Measurements from ENCODE around the gene DUSP10.

The DUSP10 gene

GRCh38 chr1:221683681-221684080, 58.2 kb downstream of the DUSP10 start:
- no peak overlapping the region for H3K27ac ChIP-seq (ENCODE audit: low read length)
- H3K27me3 ChIP-seq (ENCODE audit: control insufficient read depth, insufficient read depth, low read length) = no peaks in the 10 kb centered on the region
- no peak overlapping the region for H3K9ac ChIP-seq (ENCODE audit: low read length)
- no peaks in the 10 kb centered on the region for H3K36me3 ChIP-seq (ENCODE audit: control insufficient read depth, low read depth, low read length)
- no peak overlapping the region for H3K4me3 ChIP-seq (ENCODE audit: low read length)
- no peaks in the 10 kb centered on the region for H3K9me3 ChIP-seq (ENCODE audit: control insufficient read depth, low read depth, low read length)
- peaks cover 5% of the 10 kb centered on the region for H3K4me1 ChIP-seq (ENCODE audit: control insufficient read depth, low read depth, low read length)

DNA sequence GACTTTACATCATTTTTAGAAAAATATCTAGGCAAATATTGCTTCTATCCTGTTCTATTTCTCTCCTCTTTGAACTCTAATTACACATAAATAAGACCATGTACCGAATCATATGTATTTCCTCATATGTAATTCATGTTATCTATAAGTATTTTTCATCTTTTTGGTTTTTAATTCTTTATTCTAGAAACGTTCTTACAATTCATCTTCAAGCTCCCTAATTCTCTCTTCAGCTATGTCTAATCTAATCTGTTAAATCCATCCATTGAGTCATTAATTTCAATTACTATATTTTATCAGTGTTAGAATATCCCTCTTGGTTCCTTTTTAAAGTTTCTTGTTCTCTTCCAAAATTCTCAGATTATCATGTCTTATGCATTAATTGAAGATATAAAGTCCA, 61.8 kb downstream of the DUSP10 start:
- H3K9me3 ChIP-seq (ENCODE audit: control insufficient read depth, low read depth, low read length) = no peaks in the 10 kb centered on the region
- H3K4me3 ChIP-seq (ENCODE audit: low read length) = no peak overlapping the region
- H3K9ac ChIP-seq (ENCODE audit: low read length) = no peak overlapping the region
- no peaks in the 10 kb centered on the region for H3K36me3 ChIP-seq (ENCODE audit: control insufficient read depth, low read depth, low read length)
- no peaks in the 10 kb centered on the region for H3K27me3 ChIP-seq (ENCODE audit: control insufficient read depth, insufficient read depth, low read length)
- H3K27ac ChIP-seq (ENCODE audit: low read length) = no peak overlapping the region
- H3K4me1 ChIP-seq (ENCODE audit: control insufficient read depth, low read depth, low read length) = peaks cover 5% of the 10 kb centered on the region

GRCh38 chr1:221678014-221678413, 63.9 kb downstream of the DUSP10 start:
- H3K27ac ChIP-seq (ENCODE audit: low read length) = no peak overlapping the region
- H3K4me3 ChIP-seq (ENCODE audit: low read length) = no peak overlapping the region
- no peaks in the 10 kb centered on the region for H3K27me3 ChIP-seq (ENCODE audit: control insufficient read depth, insufficient read depth, low read length)
- H3K36me3 ChIP-seq (ENCODE audit: control insufficient read depth, low read depth, low read length) = no peaks in the 10 kb centered on the region
- no peaks in the 10 kb centered on the region for H3K9me3 ChIP-seq (ENCODE audit: control insufficient read depth, low read depth, low read length)
- H3K9ac ChIP-seq (ENCODE audit: low read length) = no peak overlapping the region
- H3K4me1 ChIP-seq (ENCODE audit: control insufficient read depth, low read depth, low read length) = no peaks in the 10 kb centered on the region

DNA sequence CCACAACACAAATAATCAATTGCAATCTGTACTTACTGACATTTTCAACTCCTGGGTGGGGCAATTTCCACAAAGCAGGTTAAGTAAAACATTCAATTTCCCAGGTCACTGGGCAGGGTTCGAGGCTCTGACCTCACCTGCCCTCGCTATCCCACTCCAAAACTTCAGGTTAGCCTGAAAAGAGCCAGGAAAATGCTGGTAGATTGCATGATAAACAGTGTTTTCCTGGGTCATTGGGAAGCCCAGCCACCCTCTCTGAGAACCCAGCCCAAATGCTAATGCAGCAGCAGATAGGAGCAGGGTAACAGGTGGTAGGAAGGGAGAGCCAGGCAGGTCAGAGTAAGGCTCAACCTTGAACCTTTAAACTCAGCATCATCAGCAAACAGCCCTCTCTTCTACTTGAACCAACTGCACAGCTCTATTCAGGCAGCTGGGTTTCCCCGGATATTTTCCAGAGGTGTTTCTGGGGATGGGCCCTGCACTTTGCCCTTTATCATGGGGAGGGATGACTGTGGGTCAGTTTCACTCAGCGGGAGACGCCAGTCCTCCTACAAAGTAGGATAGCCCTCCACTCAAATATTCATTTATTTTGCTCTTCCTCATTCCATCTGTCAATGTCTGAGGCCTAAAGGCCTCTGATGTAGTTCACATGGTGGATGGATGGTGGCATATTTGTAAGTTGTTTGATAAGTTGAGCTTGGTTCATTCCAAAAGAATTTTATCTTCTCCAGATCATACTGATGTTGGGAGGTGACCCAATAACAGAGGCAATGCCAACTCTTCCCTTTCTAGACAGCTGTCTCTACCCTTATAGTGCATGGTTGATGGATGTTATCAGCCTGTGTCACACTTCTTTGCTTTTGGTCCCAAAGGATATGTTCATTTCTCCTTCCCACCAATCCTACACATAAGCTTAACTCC, 65.7 kb downstream of the DUSP10 start:
- no peaks in the 10 kb centered on the region for H3K27me3 ChIP-seq (ENCODE audit: control insufficient read depth, insufficient read depth, low read length)
- no peaks in the 10 kb centered on the region for H3K36me3 ChIP-seq (ENCODE audit: control insufficient read depth, low read depth, low read length)
- no peaks in the 10 kb centered on the region for H3K4me1 ChIP-seq (ENCODE audit: control insufficient read depth, low read depth, low read length)
- no peak overlapping the region for H3K27ac ChIP-seq (ENCODE audit: low read length)
- H3K4me3 ChIP-seq (ENCODE audit: low read length) = no peak overlapping the region
- H3K9me3 ChIP-seq (ENCODE audit: control insufficient read depth, low read depth, low read length) = no peaks in the 10 kb centered on the region
- no peak overlapping the region for H3K9ac ChIP-seq (ENCODE audit: low read length)

- Histone ChIP-seq H3K4me3 (ENCODE audit: low read length) (no peak overlapping the region), H3K9me3 (ENCODE audit: control insufficient read depth, low read depth, low read length) (no peaks in the 10 kb centered on the region), H3K4me1 (ENCODE audit: control insufficient read depth, low read depth, low read length) (no peaks in the 10 kb centered on the region), H3K36me3 (ENCODE audit: control insufficient read depth, low read depth, low read length) (no peaks in the 10 kb centered on the region), H3K9ac (ENCODE audit: low read length) (no peak overlapping the region), H3K27ac (ENCODE audit: low read length) (no peak overlapping the region), H3K27me3 (ENCODE audit: control insufficient read depth, insufficient read depth, low read length) (no peaks in the 10 kb centered on the region)
Observed at GRCh38 chr1:221672965-221673364, 68.9 kb downstream of the DUSP10 start.

- Histone ChIP-seq H3K27ac (ENCODE audit: low read length) (no peak overlapping the region), H3K4me3 (ENCODE audit: low read length) (no peak overlapping the region), H3K27me3 (ENCODE audit: control insufficient read depth, insufficient read depth, low read length) (no peaks in the 10 kb centered on the region), H3K9ac (ENCODE audit: low read length) (no peak overlapping the region), H3K9me3 (ENCODE audit: control insufficient read depth, low read depth, low read length) (no peaks in the 10 kb centered on the region), H3K4me1 (ENCODE audit: control insufficient read depth, low read depth, low read length) (no peaks in the 10 kb centered on the region), H3K36me3 (ENCODE audit: control insufficient read depth, low read depth, low read length) (no peaks in the 10 kb centered on the region)
Observed at GRCh38 chr1:221672239-221672645, 69.6 kb downstream of the DUSP10 start.

DNA sequence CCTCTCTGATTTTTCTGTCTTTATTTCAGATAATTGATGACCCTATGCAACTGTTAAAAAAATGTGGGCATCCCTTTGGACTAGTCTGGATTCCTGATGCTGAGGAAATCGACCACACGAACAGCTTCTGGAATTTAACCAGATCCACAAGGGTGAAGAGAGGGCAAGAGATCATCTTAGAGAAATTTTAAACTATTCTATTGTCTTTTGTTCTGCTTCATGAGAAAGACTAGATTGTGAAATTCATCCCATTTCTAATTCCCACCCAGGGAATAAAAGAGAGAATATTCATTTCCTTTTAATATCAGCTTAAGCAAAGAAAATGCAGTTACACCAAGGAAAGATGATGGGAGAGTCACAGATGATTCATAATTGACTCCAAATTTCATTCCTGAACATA, 71.8 kb downstream of the DUSP10 start:
- Histone ChIP-seq H3K9me3 (ENCODE audit: control insufficient read depth, low read depth, low read length) (no peaks in the 10 kb centered on the region), H3K27ac (ENCODE audit: low read length) (no peak overlapping the region), H3K27me3 (ENCODE audit: control insufficient read depth, insufficient read depth, low read length) (no peaks in the 10 kb centered on the region), H3K4me3 (ENCODE audit: low read length) (no peak overlapping the region), H3K36me3 (ENCODE audit: control insufficient read depth, low read depth, low read length) (no peaks in the 10 kb centered on the region), H3K9ac (ENCODE audit: low read length) (no peak overlapping the region), H3K4me1 (ENCODE audit: control insufficient read depth, low read depth, low read length) (peaks cover 4% of the 10 kb centered on the region)

DNA sequence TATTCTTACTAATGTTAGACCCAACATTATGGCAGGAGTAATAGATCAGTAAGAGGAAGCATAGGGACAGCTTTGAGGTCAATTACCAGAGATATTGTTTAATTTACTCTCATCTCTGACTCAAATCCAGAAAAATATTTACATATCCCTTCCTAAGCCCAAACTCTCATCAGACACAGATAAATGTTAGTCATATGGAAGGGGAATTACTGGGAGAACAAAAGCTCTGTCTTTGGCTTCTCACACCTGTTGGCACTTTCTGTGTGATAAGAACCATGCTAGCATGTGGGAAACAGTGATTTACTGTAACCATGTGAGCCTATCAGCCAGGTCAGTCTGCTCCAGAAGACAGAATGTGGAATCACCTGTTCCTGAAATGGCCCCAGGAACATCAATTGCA, 72.4 kb downstream of the DUSP10 start:
- no peaks in the 10 kb centered on the region for H3K9me3 ChIP-seq (ENCODE audit: control insufficient read depth, low read depth, low read length)
- H3K4me1 ChIP-seq (ENCODE audit: control insufficient read depth, low read depth, low read length) = peaks cover 10% of the 10 kb centered on the region
- no peaks in the 10 kb centered on the region for H3K27me3 ChIP-seq (ENCODE audit: control insufficient read depth, insufficient read depth, low read length)
- no peak overlapping the region for H3K4me3 ChIP-seq (ENCODE audit: low read length)
- no peaks in the 10 kb centered on the region for H3K36me3 ChIP-seq (ENCODE audit: control insufficient read depth, low read depth, low read length)
- no peak overlapping the region for H3K27ac ChIP-seq (ENCODE audit: low read length)
- no peak overlapping the region for H3K9ac ChIP-seq (ENCODE audit: low read length)

- no peak overlapping the region for H3K9ac ChIP-seq (ENCODE audit: low read length)
- no peaks in the 10 kb centered on the region for H3K27me3 ChIP-seq (ENCODE audit: control insufficient read depth, insufficient read depth, low read length)
- peaks cover 12% of the 10 kb centered on the region for H3K4me1 ChIP-seq (ENCODE audit: control insufficient read depth, low read depth, low read length)
- no peak overlapping the region for H3K27ac ChIP-seq (ENCODE audit: low read length)
- no peak overlapping the region for H3K4me3 ChIP-seq (ENCODE audit: low read length)
- H3K36me3 ChIP-seq (ENCODE audit: control insufficient read depth, low read depth, low read length) = no peaks in the 10 kb centered on the region
- H3K9me3 ChIP-seq (ENCODE audit: control insufficient read depth, low read depth, low read length) = no peaks in the 10 kb centered on the region
Observed at GRCh38 chr1:221667504-221667903, 74.4 kb downstream of the DUSP10 start.

DNA sequence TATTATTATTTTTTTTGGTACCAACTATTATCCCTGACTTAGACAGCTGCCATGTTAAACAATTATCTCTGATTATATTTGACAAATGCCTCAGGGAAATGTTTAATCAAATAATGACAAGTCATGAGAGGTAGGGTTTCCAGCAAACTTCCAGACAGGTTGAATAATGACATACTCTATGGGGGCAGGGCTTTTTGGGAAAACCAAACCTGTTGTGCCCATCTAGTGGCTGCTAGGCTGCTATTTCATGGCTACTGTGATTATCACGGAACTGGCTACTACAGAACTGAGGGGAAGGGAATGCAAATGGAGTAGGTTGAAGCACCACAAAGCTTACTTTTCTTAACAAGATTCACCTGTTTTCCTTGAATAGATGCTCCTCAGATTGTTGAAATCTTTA, 77.6 kb downstream of the DUSP10 start:
- no peak overlapping the region for H3K4me3 ChIP-seq (ENCODE audit: low read length)
- no peaks in the 10 kb centered on the region for H3K36me3 ChIP-seq (ENCODE audit: control insufficient read depth, low read depth, low read length)
- peaks cover 12% of the 10 kb centered on the region for H3K4me1 ChIP-seq (ENCODE audit: control insufficient read depth, low read depth, low read length)
- H3K9me3 ChIP-seq (ENCODE audit: control insufficient read depth, low read depth, low read length) = no peaks in the 10 kb centered on the region
- H3K9ac ChIP-seq (ENCODE audit: low read length) = no peak overlapping the region
- no peaks in the 10 kb centered on the region for H3K27me3 ChIP-seq (ENCODE audit: control insufficient read depth, insufficient read depth, low read length)
- no peak overlapping the region for H3K27ac ChIP-seq (ENCODE audit: low read length)

DNA sequence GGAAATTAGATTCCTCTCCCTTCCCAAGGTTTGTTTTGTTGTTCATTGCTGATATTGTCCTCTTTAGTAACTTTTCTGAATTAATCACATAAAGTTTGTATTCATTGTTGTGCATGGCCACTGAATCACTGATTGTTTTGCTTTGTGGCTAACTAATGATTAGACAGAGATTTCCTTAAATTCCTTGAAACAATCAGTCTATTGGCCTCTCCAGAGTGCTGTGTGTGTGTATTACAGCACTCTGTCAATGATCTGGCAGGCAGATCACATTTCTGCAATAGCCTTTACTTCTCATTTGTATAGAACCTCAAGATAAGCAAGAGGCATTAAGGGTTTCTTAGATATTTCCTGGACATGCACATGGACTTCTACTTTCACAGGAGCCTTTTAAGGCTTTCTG, 78.6 kb downstream of the DUSP10 start:
- no peaks in the 10 kb centered on the region for H3K27me3 ChIP-seq (ENCODE audit: control insufficient read depth, insufficient read depth, low read length)
- H3K9ac ChIP-seq (ENCODE audit: low read length) = no peak overlapping the region
- no peak overlapping the region for H3K4me3 ChIP-seq (ENCODE audit: low read length)
- no peaks in the 10 kb centered on the region for H3K36me3 ChIP-seq (ENCODE audit: control insufficient read depth, low read depth, low read length)
- peaks cover 12% of the 10 kb centered on the region for H3K4me1 ChIP-seq (ENCODE audit: control insufficient read depth, low read depth, low read length)
- H3K9me3 ChIP-seq (ENCODE audit: control insufficient read depth, low read depth, low read length) = no peaks in the 10 kb centered on the region
- no peak overlapping the region for H3K27ac ChIP-seq (ENCODE audit: low read length)

GRCh38 chr1:221655766-221656305, 86.1 kb downstream of the DUSP10 start:
- no peak overlapping the region for H3K9ac ChIP-seq (ENCODE audit: low read length)

More at GRCh38 chr1:221655766-221656305, 86.1 kb downstream of the DUSP10 start:
- Histone ChIP-seq H3K4me3 (ENCODE audit: low read length) (no peak overlapping the region), H3K27ac (ENCODE audit: low read length) (no peak overlapping the region), H3K27me3 (ENCODE audit: control insufficient read depth, insufficient read depth, low read length) (no peaks in the 10 kb centered on the region), H3K36me3 (ENCODE audit: control insufficient read depth, low read depth, low read length) (no peaks in the 10 kb centered on the region), H3K4me1 (ENCODE audit: control insufficient read depth, low read depth, low read length) (no peaks in the 10 kb centered on the region), H3K9me3 (ENCODE audit: control insufficient read depth, low read depth, low read length) (no peaks in the 10 kb centered on the region)
